Activated T-cell treated with anti-CD3 and anti-CD28 coated beads, Interleukin-2, amount 50 U/mL, for 4 hours (primary cell): ENCODE measurements around the gene KRT35. TPM values are rescaled to one million over a fixed set of nuclear protein-coding genes. Genes with fewer than 3 reads are reported as not detected.
"Not testable (repeated sequence)": the region's sequence is repeated elsewhere in the genome, so short reads cannot be mapped to it uniquely, and the experiment has no call there.

Experiments used
- ATAC-seq, 2 donors: fragments of 200-7000 bp; cut with Tn5 transposase; one replicate each; pipeline ENCODE4 v1.10.0; 2021
- DNase-seq: peaks from one replicate; pipeline ENCODE4 v3.0.0-alpha.2; 2020
- H3K27me3 Mint-ChIP-seq: one replicate; pipeline ENCODE4 v1.8.0; 2021; ENCODE audit warnings: low read depth, mixed read lengths
- H3K36me3 Mint-ChIP-seq: one replicate; pipeline ENCODE4 v1.8.0; 2022; ENCODE audit warnings: mixed read lengths; ENCODE audit not compliant: insufficient read depth
- H3K4me1 Mint-ChIP-seq: one replicate; pipeline ENCODE4 v1.8.0; 2021; ENCODE audit warnings: low read depth, mixed read lengths
- H3K4me3 Mint-ChIP-seq: one replicate; pipeline ENCODE4 v1.8.0; 2021; ENCODE audit warnings: mild to moderate bottlenecking, moderate library complexity, mixed read lengths
- H3K9me3 Mint-ChIP-seq: one replicate; pipeline ENCODE4 v1.8.0; 2021; ENCODE audit warnings: mixed read lengths
- total RNA-seq, 3 donors: library from RNA; stranded (reverse); gene quantifications; one replicate each; pipeline ENCODE4 v1.2.1, GENCODE V29; 2021

Gene KRT35
- total RNA-seq, 3 donors from 2014 or later: not detected

GRCh38 chr17:41440531-41441033, 40.4 kb downstream of the KRT35 start, which contains the start of gene KRT38:
Gene KRT38, minus strand, starts transcription at chr17:41440983. Its CDS starts 62 bp downstream, at chr17:41440921.
- Mint-ChIP-seq H3K27me3 (peaks cover 3% of the 10 kb centered on the region), H3K4me1 (no peaks in the 10 kb centered on the region)
- no peak for ATAC-seq

DNA sequence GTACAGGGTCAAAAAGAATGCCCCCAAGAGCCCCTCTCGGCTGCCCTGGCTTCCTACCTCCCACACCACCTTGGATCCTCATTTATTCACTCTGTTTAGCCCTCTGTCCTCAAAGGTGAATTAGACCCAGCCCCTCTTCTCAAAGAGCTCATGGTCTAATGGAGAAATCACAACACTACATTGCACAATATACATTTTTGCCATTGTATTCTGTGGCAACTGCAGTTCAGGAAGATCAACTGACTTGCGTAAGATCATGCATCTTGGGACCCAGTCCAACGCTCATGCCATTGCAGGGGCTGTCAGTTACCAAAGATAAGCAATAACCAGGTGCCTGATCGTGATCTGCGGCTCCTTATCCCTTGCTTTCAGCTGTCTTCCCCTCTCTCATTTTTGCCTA, 41.6 kb downstream of the KRT35 start:
- H3K4me3 Mint-ChIP-seq: no peak overlapping the region
- no peak for DNase-seq
- no peaks in the 10 kb centered on the region for H3K4me1 Mint-ChIP-seq
- ATAC-seq: no peak
- H3K36me3 Mint-ChIP-seq: no peaks in the 10 kb centered on the region
- H3K9me3 Mint-ChIP-seq: no peaks in the 10 kb centered on the region
- H3K27me3 Mint-ChIP-seq: peaks cover 3% of the 10 kb centered on the region

More at GRCh38 chr17:41440531-41441033, 40.4 kb downstream of the KRT35 start, which contains the start of gene KRT38:
- no peak within 1 kb of the TSS for H3K4me3 Mint-ChIP-seq
- no peaks in the 10 kb centered on the region for H3K9me3 Mint-ChIP-seq
- no peak for DNase-seq
- no peaks in the 10 kb centered on the region for H3K36me3 Mint-ChIP-seq

DNA sequence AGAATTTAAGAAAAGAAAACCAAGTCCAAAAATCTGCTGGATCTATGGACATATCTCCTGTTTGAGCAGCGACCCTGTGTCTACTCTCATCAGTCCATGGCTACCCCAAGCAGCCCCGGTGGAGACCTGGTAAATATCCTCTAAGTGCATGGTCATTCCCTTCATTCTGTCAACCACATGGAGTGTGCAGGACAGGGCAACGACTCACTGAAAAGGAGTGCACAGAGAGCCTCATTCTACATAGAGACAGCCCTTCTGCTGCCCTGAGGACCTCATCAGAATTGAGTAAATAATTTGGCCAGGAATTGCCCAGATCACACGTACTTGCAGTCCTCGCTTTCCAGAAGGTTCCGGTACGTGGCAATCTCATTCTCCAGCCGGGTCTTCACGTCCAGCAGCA, 43.2 kb downstream of the KRT35 start:
- Mint-ChIP-seq H3K36me3 (no peaks in the 10 kb centered on the region), H3K4me1 (no peaks in the 10 kb centered on the region), H3K4me3 (no peak overlapping the region), H3K27me3 (peaks cover 1% of the 10 kb centered on the region), H3K9me3 (no peaks in the 10 kb centered on the region)
- DNase-seq (no peak), ATAC-seq (no peak)

DNA sequence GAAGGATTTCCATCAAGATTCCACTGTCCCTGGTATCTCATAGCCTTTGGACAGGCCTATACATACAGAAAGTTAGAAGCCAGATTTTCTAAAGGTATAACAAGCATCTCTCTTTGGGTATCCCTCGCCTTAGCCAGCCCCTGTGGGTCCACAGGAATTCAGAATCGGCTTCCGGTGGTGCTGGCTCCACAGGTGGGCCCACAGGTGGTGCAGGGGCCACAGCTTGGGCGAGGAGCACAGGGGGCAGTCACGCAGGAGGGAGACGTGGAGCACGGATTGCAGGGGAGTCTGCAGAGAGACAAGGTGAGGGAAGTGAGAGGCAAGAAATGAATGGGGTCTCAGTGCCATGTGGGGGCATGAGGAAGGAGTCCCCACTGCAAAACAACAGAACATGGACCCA, 43.7 kb downstream of the KRT35 start:
- DNase-seq (no peak), ATAC-seq (no peak)
- H3K36me3 Mint-ChIP-seq: no peaks in the 10 kb centered on the region
- H3K27me3 Mint-ChIP-seq: no peaks in the 10 kb centered on the region
- H3K9me3 Mint-ChIP-seq: no peaks in the 10 kb centered on the region
- H3K4me1 Mint-ChIP-seq: no peaks in the 10 kb centered on the region
- no peak overlapping the region for H3K4me3 Mint-ChIP-seq

DNA sequence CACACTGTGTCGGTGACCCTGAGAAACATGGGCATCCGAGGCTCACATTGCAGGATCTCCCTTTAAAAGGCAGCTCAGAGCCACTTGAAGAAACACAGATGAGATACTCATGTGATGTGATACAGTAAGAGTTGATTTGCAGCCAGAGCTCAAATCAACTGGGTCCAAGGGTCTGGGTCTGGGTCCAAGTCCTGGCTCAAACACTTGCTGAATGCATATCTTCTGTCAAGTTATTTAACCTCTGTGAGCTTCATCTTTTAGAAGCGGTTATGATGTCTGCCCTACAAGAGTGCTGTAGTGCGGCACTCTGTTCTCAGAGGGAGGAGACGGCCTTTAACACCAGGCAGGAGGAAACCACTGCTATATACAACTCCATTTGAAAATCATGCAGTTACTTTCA, 46.5 kb downstream of the KRT35 start:
- H3K4me1 Mint-ChIP-seq: no peaks in the 10 kb centered on the region
- DNase-seq: no peak
- no peak overlapping the region for H3K4me3 Mint-ChIP-seq
- no peaks in the 10 kb centered on the region for H3K9me3 Mint-ChIP-seq
- peaks cover 2% of the 10 kb centered on the region for H3K27me3 Mint-ChIP-seq
- no peak for ATAC-seq
- H3K36me3 Mint-ChIP-seq: no peaks in the 10 kb centered on the region

- H3K4me3 Mint-ChIP-seq: no peak overlapping the region
- H3K9me3 Mint-ChIP-seq: no peaks in the 10 kb centered on the region
- DNase-seq: no peak
- ATAC-seq: no peak
- no peaks in the 10 kb centered on the region for H3K4me1 Mint-ChIP-seq
- no peaks in the 10 kb centered on the region for H3K36me3 Mint-ChIP-seq
- peaks cover 2% of the 10 kb centered on the region for H3K27me3 Mint-ChIP-seq
Observed at GRCh38 chr17:41434005-41434404, 46.9 kb downstream of the KRT35 start.

DNA sequence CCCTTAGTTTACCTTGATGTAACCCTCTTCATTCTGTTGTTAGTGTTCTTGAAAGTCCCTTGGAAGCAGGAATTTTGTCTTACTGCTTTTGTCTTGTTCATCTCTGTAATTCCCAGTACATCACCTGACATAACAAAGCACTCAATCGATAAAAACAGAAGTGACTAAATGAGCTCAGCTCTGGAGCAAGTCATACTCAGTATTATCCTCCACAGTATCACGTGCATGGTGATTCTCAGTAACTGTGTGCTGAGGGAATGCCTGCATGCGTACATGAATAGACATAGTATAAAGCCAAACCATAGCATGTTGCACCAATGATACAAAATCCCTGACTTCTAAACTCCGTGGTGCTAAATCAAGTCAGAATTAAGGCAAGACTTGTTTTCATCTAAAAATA, 47.4 kb downstream of the KRT35 start:
- H3K27me3 Mint-ChIP-seq: peaks cover 2% of the 10 kb centered on the region
- ATAC-seq: no peak

DNA sequence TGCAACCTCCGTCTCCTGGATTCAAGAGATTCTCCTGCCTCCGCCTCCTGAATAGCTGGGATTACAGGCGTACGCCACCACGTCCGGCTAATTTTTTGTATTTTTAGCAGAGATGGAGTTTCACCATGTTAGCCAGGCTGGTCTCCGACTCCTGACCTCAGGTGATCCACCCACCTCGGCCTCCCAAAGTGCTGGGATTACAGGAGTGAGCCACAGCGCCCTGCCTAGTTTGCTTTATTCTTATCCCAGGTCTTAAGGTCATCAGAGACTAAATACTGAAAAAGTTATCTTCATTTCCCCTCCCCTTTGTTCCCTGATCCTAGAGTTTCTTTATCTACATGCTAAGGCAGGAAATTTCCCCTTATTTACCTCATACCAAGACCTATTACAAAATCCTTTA, 50.6 kb downstream of the KRT35 start:
- not testable (repeated sequence) for ATAC-seq, H3K36me3 Mint-ChIP-seq, DNase-seq, H3K9me3 Mint-ChIP-seq, H3K4me1 Mint-ChIP-seq, H3K27me3 Mint-ChIP-seq, H3K4me3 Mint-ChIP-seq

More for the DNA sequence above, 47.4 kb downstream of the KRT35 start:
- H3K36me3 Mint-ChIP-seq: no peaks in the 10 kb centered on the region
- H3K4me3 Mint-ChIP-seq: no peak overlapping the region
- H3K4me1 Mint-ChIP-seq: no peaks in the 10 kb centered on the region
- no peak for DNase-seq
- no peaks in the 10 kb centered on the region for H3K9me3 Mint-ChIP-seq

DNA sequence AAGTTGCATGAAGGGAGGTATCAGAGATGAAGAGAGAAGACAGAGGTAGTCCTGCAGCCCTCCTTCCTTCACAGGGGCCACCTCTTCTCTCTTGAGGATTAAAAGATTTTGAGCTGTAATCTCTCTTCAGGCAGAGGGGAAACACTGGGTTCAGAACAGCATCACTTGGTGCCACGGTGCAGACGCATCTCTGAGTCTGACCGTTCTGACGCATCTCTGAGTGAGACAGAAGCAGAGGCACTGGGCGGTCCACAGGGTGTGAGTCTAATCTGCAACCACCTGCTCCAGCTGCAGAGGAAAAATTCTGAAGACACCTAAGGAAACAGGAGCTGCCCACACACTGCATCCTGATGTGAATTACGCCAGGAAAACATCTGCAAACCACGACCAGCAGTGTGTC, 51.3 kb downstream of the KRT35 start:
- no peaks in the 10 kb centered on the region for H3K9me3 Mint-ChIP-seq
- DNase-seq: no peak
- no peaks in the 10 kb centered on the region for H3K36me3 Mint-ChIP-seq
- no peaks in the 10 kb centered on the region for H3K4me1 Mint-ChIP-seq
- H3K27me3 Mint-ChIP-seq: peaks cover 2% of the 10 kb centered on the region
- ATAC-seq: no peak
- H3K4me3 Mint-ChIP-seq: no peak overlapping the region

- Mint-ChIP-seq H3K9me3 (no peaks in the 10 kb centered on the region), H3K4me1 (no peaks in the 10 kb centered on the region), H3K27me3 (peaks cover 2% of the 10 kb centered on the region), H3K4me3 (no peak overlapping the region), H3K36me3 (no peaks in the 10 kb centered on the region)
- ATAC-seq (no peak), DNase-seq (no peak)
Observed at GRCh38 chr17:41428591-41429291, 52.2 kb downstream of the KRT35 start.

Other genes with a start within 250 kb of the KRT35 start
- gene KRTAP9-3, start 248.7 kb downstream of the KRT35 start, total RNA-seq: not detected
- not detected for gene KRTAP9-8, start 243.2 kb downstream of the KRT35 start, total RNA-seq
- not detected for gene KRTAP9-4, start 231.5 kb downstream of the KRT35 start, total RNA-seq
- not detected for gene KRTAP9-9, start 225.8 kb downstream of the KRT35 start, total RNA-seq
- gene KRTAP9-6, start 215.8 kb downstream of the KRT35 start, total RNA-seq: not detected
- not detected for gene KRTAP9-7, start 205.5 kb downstream of the KRT35 start, total RNA-seq
- not detected for gene KRTAP29-1, start 178.3 kb downstream of the KRT35 start, total RNA-seq
- gene KRTAP16-1, start 171.8 kb downstream of the KRT35 start, total RNA-seq: not detected
- not detected for gene KRTAP17-1, start 165.4 kb downstream of the KRT35 start, total RNA-seq
- gene KRT33A, start 130.3 kb downstream of the KRT35 start, total RNA-seq: not detected
- not detected for gene KRT33B, start 111.3 kb downstream of the KRT35 start, total RNA-seq
- gene KRT34, start 98.8 kb downstream of the KRT35 start, total RNA-seq: not detected
- gene KRT31, start 83.5 kb downstream of the KRT35 start, total RNA-seq: not detected
- gene KRT37, start 56.6 kb downstream of the KRT35 start, total RNA-seq: not detected
- not detected for gene KRT38, start 40.2 kb downstream of the KRT35 start, total RNA-seq
- not detected for gene KRT32, start 13.8 kb downstream of the KRT35 start, total RNA-seq
- gene KRT36, start 8.8 kb upstream of the KRT35 start, total RNA-seq: not detected
- not detected for gene KRT13, start 24.5 kb upstream of the KRT35 start, total RNA-seq
- gene KRT15, start 37.7 kb upstream of the KRT35 start, total RNA-seq: not detected
- 1 to 10 TPM; 1.1 to 2.0 (median 1.8) TPM for gene KRT19, start 47.2 kb upstream of the KRT35 start, total RNA-seq
- not detected for gene KRT9, start 90.9 kb upstream of the KRT35 start, total RNA-seq
- gene KRT14, start 105.7 kb upstream of the KRT35 start, total RNA-seq: not detected
- gene KRT16, start 131.6 kb upstream of the KRT35 start, total RNA-seq: not detected
- gene KRT17, start 143.4 kb upstream of the KRT35 start, total RNA-seq: not detected
- gene EIF1, start 207.7 kb upstream of the KRT35 start, total RNA-seq: 1,000 to 10,000 TPM; 1,373 to 1,742 (median 1,506) TPM
- not detected for gene GAST, start 231.2 kb upstream of the KRT35 start, total RNA-seq